NB4 (cell line): ENCODE data around the gene IMMP2L.
"Not testable (repeated sequence)": the region's sequence is repeated elsewhere in the genome, so short reads cannot be mapped to it uniquely, and the experiment has no call there.

ENCODE experiments used
- DNase-seq: peaks from one replicate; pipeline ENCODE4 v3.0.0; 2010; ENCODE audit warnings: low read depth
- H3K4me3 ChIP-seq: one replicate; pipeline ENCODE4 v1.5.1; 2011; ENCODE audit warnings: mild to moderate bottlenecking, low read depth, low read length, moderate library complexity
- CTCF ChIP-seq: IDR thresholded peaks from one replicate; pipeline ENCODE4 v1.5.1; 2012; ENCODE audit warnings: low read depth, low read length
- MAX ChIP-seq: IDR thresholded peaks from 2 replicates; pipeline ENCODE4 v1.6.1; 2011; ENCODE audit warnings: low read depth, low read length
- MYC ChIP-seq: IDR thresholded peaks from 2 replicates; pipeline ENCODE4 v1.6.1; 2011; ENCODE audit warnings: low read depth, low read length
- POLR2A ChIP-seq: IDR thresholded peaks from 2 replicates; pipeline ENCODE4 v1.6.1; 2011; ENCODE audit warnings: mild to moderate bottlenecking; ENCODE audit not compliant: insufficient read length; ENCODE audit errors: extremely low read depth

Gene IMMP2L

GRCh38 chr7:111261496-111261895 lies 300.8 kb downstream of the IMMP2L start:
- TF ChIP-seq MAX (no peak), CTCF (no peak), POLR2A (no peak)
- DNase-seq: no peak

DNA sequence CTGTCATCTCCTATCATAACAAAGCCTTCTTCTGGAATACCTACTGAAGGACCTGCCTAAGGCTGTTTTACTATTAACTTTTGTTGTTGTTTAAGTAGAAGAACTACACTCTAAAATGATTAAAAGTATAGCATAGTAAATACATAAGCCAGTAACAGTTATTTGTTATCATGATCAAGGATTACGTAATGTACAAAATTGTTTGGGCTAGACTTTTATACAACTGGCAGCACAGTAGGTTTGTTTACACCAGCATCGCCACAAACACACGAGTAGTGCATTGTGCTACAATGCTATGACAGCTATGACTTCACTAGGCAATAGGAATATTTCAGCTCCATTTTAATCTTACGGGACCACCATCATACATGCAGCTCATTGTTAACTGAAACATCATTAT lies 302.3 kb downstream of the IMMP2L start:
- no peak for DNase-seq
- no peak overlapping the region for H3K4me3 ChIP-seq
- TF ChIP-seq MYC (no peak), POLR2A (no peak), MAX (no peak), CTCF (no peak)

More at GRCh38 chr7:111261496-111261895, 300.8 kb downstream of the IMMP2L start:
- no peak overlapping the region for H3K4me3 ChIP-seq

GRCh38 chr7:111256391-111256790 lies 305.9 kb downstream of the IMMP2L start:
- no peak overlapping the region for H3K4me3 ChIP-seq
- no peak for DNase-seq
- TF ChIP-seq MYC (no peak), MAX (no peak), POLR2A (no peak), CTCF (no peak)

DNA sequence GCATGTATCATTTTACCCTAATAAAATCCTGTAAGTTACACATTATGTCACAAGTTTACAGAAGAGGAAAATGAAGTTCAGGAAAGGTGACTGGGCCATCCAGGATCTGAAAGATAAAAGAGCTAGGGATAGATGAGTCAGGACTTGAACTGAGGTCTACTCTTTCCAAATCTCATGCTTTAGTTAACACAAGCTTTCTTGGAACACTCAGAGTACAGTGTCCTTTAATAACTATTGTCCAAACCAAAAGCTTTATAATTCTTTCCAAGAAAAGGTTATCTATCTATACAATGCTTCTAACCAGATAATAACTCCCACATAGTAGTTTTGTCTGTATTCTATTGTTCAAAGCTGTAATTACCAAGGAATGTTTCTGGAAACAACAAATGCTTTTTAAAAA lies 306.7 kb downstream of the IMMP2L start:
- no peak for DNase-seq
- no peak overlapping the region for H3K4me3 ChIP-seq
- TF ChIP-seq MYC: no peak

DNA sequence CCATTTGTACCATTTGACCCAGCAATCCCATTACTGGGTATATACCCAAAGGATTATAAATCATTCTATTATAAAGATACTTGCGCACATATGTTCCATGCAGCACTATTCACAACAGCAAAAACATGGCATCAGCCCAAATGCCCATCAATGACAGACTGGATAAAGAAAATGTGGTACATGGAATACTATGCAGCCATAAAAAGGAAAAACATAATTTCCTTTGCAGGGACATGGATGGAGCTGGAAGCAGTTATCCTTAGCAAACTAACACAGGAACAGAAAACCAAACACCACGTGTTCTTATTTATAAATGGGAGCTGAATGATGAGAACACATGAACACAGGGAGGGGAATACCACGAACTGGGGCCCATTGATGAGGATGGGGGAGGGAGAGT lies 310.9 kb downstream of the IMMP2L start:
- not testable (repeated sequence) for H3K4me3 ChIP-seq, DNase-seq

DNA sequence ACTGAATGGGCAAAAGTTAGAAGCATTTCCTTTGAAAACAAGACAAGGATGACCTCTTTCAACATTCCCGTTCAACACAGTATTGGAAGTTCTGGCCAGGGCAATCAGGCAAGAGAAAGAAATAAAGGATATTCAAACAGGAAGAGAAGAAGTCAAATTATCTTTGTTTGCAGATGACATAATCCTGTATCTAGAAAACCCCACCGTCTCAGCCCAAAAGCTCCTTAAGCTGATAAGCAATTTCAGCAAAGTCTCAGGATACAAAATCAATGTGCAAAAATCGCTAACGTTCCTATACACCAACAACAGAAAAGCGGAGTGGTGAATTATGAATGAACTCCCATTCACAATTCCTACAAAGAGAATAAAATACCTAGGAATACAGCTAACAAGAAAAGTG lies 312.5 kb downstream of the IMMP2L start:
- not testable (repeated sequence) for DNase-seq, H3K4me3 ChIP-seq

DNA sequence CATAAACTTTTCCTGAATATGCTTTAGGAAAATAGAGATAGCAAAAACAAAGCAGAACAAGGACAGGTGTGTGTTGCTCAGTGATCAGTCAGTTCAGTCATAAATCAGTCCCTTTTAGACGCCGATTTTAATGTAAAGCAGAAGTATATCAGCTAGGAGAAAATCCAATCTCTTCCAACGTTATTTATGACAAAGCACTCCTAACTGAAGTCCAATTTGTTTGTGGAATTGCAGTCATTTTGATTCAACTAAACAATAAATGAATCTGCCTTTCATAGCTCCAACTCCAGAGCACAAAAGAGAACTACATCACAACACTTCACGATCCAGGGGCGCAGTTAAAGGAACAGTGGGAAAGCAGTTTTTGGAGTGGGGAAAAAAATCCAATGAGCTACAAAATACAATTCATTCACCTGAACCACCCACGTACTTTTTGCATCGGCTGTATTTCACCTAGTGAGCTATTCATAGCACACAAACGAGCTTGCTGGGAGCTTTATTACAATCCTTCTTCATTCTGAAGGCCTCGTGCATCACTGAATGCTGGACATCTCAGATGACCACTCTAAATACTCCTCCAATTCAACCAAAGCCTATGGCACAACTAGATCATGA lies 320.0 kb downstream of the IMMP2L start:
- TF ChIP-seq CTCF (no peak), POLR2A (no peak), MYC (no peak), MAX (no peak)
- H3K4me3 ChIP-seq: no peak overlapping the region
- no peak for DNase-seq
